Gastrocnemius medialis (tissue), 4 donors: Measurements from ENCODE around the gene SEC11C.

Experiments used
- CTCF ChIP-seq, 5 experiments: fragments of 450-650 bp in 3 of 5; fragments of 200-600 bp in 2 of 5; sonication (generic) in 2 of 5; IDR thresholded peaks in 4 of 5; conservative IDR thresholded peaks in 1 of 5; 1 replicate in 4 of 5; 2 replicates in 1 of 5; pipeline ENCODE4 v1.5.1; 2016 to 2019; ENCODE audit warnings: antibody characterized with exemption in 5 of 5, mild to moderate bottlenecking in 3 of 5, moderate library complexity in 3 of 5
- POLR2A ChIP-seq, 2 donors: fragments of 450-650 bp; IDR thresholded peaks; one replicate each; pipeline ENCODE4 v1.6.1; 2017; ENCODE audit warnings: antibody characterized with exemption in 2 of 2, mild to moderate bottlenecking in 2 of 2, moderate library complexity in 2 of 2

- TF ChIP-seq CTCF (IDR thresholded peaks at IDR 0.05 in 4 of 5, conservative IDR thresholded peaks at IDR 0.05 in 1 of 5) = no peak
- TF ChIP-seq POLR2A (IDR thresholded peaks at IDR 0.05) = no peak
Measured at GRCh38 chr18:59094569-59094968, 45.1 kb upstream of the SEC11C start.
